HEK293T (cell line): Measurements from ENCODE around the gene XIRP1.

ENCODE experiments used
- CTCF ChIA-PET: fragments of 350-600 bp; formaldehyde crosslinking; extraction: SDS; loops from one replicate; lab custom pipeline; 2021; ENCODE audit warnings: antibody characterized with exemption, inconsistent platforms; lab: Yijun Ruan, JAX
- POLR2A ChIA-PET: fragments of 350-600 bp; formaldehyde crosslinking; extraction: SDS; loops from one replicate; lab custom pipeline; 2020; ENCODE audit warnings: antibody characterized with exemption, inconsistent platforms; lab: Yijun Ruan, JAX
- DNase-seq: peaks from one replicate; pipeline ENCODE4 v3.0.0; 2012; ENCODE audit warnings: mixed read lengths; ENCODE audit errors: extremely low spot score
- ARNT ChIP-seq: fragments of 450-650 bp; IDR thresholded peaks from 2 replicates; pipeline ENCODE4 v1.6.1; 2017; ENCODE audit warnings: mild to moderate bottlenecking
- BHLHE40 ChIP-seq: fragments of 450-650 bp; IDR thresholded peaks from 2 replicates; pipeline ENCODE4 v1.6.1; 2016; ENCODE audit warnings: mild to moderate bottlenecking, moderate library complexity, borderline replicate concordance
- CTBP1 ChIP-seq: fragments of 450-650 bp; IDR thresholded peaks from 2 replicates; pipeline ENCODE4 v1.6.1; 2016; ENCODE audit warnings: borderline replicate concordance
- ELF4 ChIP-seq: fragments of 450-650 bp; IDR thresholded peaks from 2 replicates; pipeline ENCODE4 v1.6.1; 2017; ENCODE audit warnings: antibody characterized with exemption
- FOXA1 ChIP-seq: fragments of 450-650 bp; IDR thresholded peaks from 2 replicates; pipeline ENCODE4 v1.6.1; 2016; ENCODE audit warnings: mild to moderate bottlenecking
- FOXK2 ChIP-seq: fragments of 450-650 bp; IDR thresholded peaks from 2 replicates; pipeline ENCODE4 v1.6.1; 2016; ENCODE audit warnings: mild to moderate bottlenecking
- FOXM1 ChIP-seq: fragments of 450-650 bp; IDR thresholded peaks from 2 replicates; pipeline ENCODE4 v1.6.1; 2017; ENCODE audit warnings: mild to moderate bottlenecking, borderline replicate concordance
- HDGF ChIP-seq: fragments of 450-650 bp; IDR thresholded peaks from 2 replicates; pipeline ENCODE4 v1.6.1; 2017; ENCODE audit warnings: antibody characterized with exemption, borderline replicate concordance
- L3MBTL2 ChIP-seq: fragments of 450-650 bp; conservative IDR thresholded peaks from 2 replicates; pipeline ENCODE4 v1.6.1; 2016; ENCODE audit warnings: mild to moderate bottlenecking
- LEF1 ChIP-seq: fragments of 450-650 bp; IDR thresholded peaks from 2 replicates; pipeline ENCODE4 v1.6.1; 2017; ENCODE audit warnings: mild to moderate bottlenecking, borderline replicate concordance
- NFRKB ChIP-seq: fragments of 450-650 bp; IDR thresholded peaks from 2 replicates; pipeline ENCODE4 v1.6.1; 2016; ENCODE audit warnings: mild to moderate bottlenecking, moderate library complexity
- PKNOX1 ChIP-seq: fragments of 450-650 bp; IDR thresholded peaks from 2 replicates; pipeline ENCODE4 v1.6.1; 2016
- SP1 ChIP-seq: fragments of 450-650 bp; IDR thresholded peaks from 2 replicates; pipeline ENCODE4 v1.6.1; 2017
- SUZ12 ChIP-seq: fragments of 450-650 bp; IDR thresholded peaks from 2 replicates; pipeline ENCODE4 v1.6.1; 2016; ENCODE audit warnings: mild to moderate bottlenecking
- TARDBP ChIP-seq: fragments of 450-650 bp; IDR thresholded peaks from 2 replicates; pipeline ENCODE4 v1.6.1; 2016
- ZNF384 ChIP-seq: fragments of 450-650 bp; IDR thresholded peaks from 2 replicates; pipeline ENCODE4 v1.6.1; 2016

Gene XIRP1

GRCh38 chr3:39187372-39188155 is 4.8 kb downstream of the XIRP1 start:
- CTCF ChIA-PET = interaction anchor here (2.3 to 6.0 kb wide), 3 partner anchors 100 to 104 kb away, joined by 14 to 87 read pairs (median 40); no protein-coding TSS in a partner anchor
- POLR2A ChIA-PET = interaction anchor here (1.4 kb wide), 1 partner anchor 10 kb away, joined by 6 read pairs; no protein-coding TSS in a partner anchor
- DNase-seq = no peak
- no peak for TF ChIP-seq NFRKB
- no peak for TF ChIP-seq PKNOX1
- no peak for TF ChIP-seq ELF4
- TF ChIP-seq ARNT = no peak
- no peak for TF ChIP-seq SP1
- no peak for TF ChIP-seq CTBP1
- no peak for TF ChIP-seq HDGF
- TF ChIP-seq TARDBP = no peak
- no peak for TF ChIP-seq FOXM1
- no peak for TF ChIP-seq ZNF384
- TF ChIP-seq SUZ12 = no peak
- no peak for TF ChIP-seq FOXK2
- no peak for TF ChIP-seq BHLHE40
- TF ChIP-seq FOXA1 = no peak
- no peak for TF ChIP-seq LEF1
- no peak for TF ChIP-seq L3MBTL2

- no peak for DNase-seq
- CTCF ChIA-PET = interaction anchor here (1.4 to 2.3 kb wide), 2 partner anchors 101 to 104 kb away, joined by 6 to 14 read pairs; no protein-coding TSS in a partner anchor
- TF ChIP-seq HDGF = no peak
- no peak for TF ChIP-seq SP1
- no peak for TF ChIP-seq L3MBTL2
- no peak for TF ChIP-seq ELF4
- no peak for TF ChIP-seq SUZ12
- TF ChIP-seq ARNT = no peak
- no peak for TF ChIP-seq ZNF384
- no peak for TF ChIP-seq CTBP1
- TF ChIP-seq PKNOX1 = no peak
- POLR2A ChIA-PET = interaction anchor here (1.4 kb wide), 1 partner anchor 9 kb away, joined by 6 read pairs; no protein-coding TSS in a partner anchor
These were observed 5.7 kb downstream of the XIRP1 start for GRCh38 chr3:39186692-39187151.

GRCh38 chr3:39185959-39186691 is 6.3 kb downstream of the XIRP1 start:
- TF ChIP-seq SP1 = no peak
- TF ChIP-seq BHLHE40 = no peak
- POLR2A ChIA-PET = interaction anchor here (1.4 kb wide), 1 partner anchor 8 kb away, joined by 6 read pairs; no protein-coding TSS in a partner anchor
- CTCF ChIA-PET = interaction anchor here (0.5 to 2.3 kb wide), 5 partner anchors 40 to 465 kb away, joined by 3 to 14 read pairs (median 6); no protein-coding TSS in a partner anchor
- no peak for DNase-seq

GRCh38 chr3:39185326-39185958 is 7.0 kb downstream of the XIRP1 start:
- no peak for DNase-seq
- no peak for TF ChIP-seq PKNOX1
- no peak for TF ChIP-seq SP1
- TF ChIP-seq HDGF = no peak
- TF ChIP-seq ARNT = no peak
- TF ChIP-seq CTBP1 = no peak
- TF ChIP-seq ZNF384 = no peak
- no peak for TF ChIP-seq LEF1
- no peak for TF ChIP-seq FOXA1
- no peak for TF ChIP-seq ELF4
- no peak for TF ChIP-seq SUZ12
- TF ChIP-seq NFRKB = no peak
- no peak for TF ChIP-seq BHLHE40
- TF ChIP-seq FOXM1 = no peak
- no peak for TF ChIP-seq L3MBTL2
- ChIA-PET POLR2A (no interaction called here), CTCF (interaction anchor here (0.5 to 2.3 kb wide), 5 partner anchors 40 to 466 kb away, joined by 3 to 14 read pairs (median 6); no protein-coding TSS in a partner anchor)

- POLR2A ChIA-PET = no interaction called here
- DNase-seq = no peak
- TF ChIP-seq TARDBP (no peak), LEF1 (no peak), ARNT (no peak), HDGF (no peak)
- CTCF ChIA-PET = interaction anchor here (1.9 to 2.3 kb wide), 2 partner anchors 59 to 103 kb away, joined by 7 to 14 read pairs; no protein-coding TSS in a partner anchor
These were observed 7.5 kb downstream of the XIRP1 start for GRCh38 chr3:39184968-39185285.
